Panc1 (cell line): ENCODE results near the gene NEFH.

ENCODE experiments used
- POLR2AphosphoS5 ChIP-seq: IDR thresholded peaks from 2 replicates; pipeline ENCODE4 v1.6.1; 2012; ENCODE audit warnings: mild to moderate bottlenecking, low read depth, low read length, moderate library complexity
- TCF7L2 ChIP-seq: IDR thresholded peaks from 2 replicates; pipeline ENCODE4 v1.6.1; 2011; ENCODE audit warnings: mild to moderate bottlenecking, low read depth, low read length, inconsistent platforms
- TF ChIP-seq, protein P1 (sequence below): fragments of 450-650 bp; IDR thresholded peaks from 2 replicates; pipeline ENCODE4 v1.5.1; 2017; ENCODE audit warnings: mild to moderate bottlenecking

DNA sequence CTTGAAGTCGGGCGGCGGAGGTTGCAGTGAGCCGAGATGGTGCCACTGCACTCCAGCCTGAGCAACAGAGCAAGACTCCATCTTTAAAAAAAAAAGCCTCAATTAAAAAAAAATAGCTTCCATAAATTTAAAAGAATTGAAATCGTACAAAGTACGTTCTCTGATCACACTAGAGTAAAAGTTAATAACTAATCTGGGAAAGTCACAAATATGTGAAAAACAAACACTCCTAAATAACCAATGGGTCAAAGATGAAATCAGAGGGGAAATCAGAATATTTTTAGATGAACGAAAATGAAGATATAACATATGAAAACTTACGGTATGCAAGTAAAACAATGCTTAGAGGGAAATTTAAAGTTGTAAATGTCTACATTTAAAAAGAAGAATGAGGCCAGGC lies 19.8 kb downstream of the NEFH start:
- TF ChIP-seq, protein P1, sequence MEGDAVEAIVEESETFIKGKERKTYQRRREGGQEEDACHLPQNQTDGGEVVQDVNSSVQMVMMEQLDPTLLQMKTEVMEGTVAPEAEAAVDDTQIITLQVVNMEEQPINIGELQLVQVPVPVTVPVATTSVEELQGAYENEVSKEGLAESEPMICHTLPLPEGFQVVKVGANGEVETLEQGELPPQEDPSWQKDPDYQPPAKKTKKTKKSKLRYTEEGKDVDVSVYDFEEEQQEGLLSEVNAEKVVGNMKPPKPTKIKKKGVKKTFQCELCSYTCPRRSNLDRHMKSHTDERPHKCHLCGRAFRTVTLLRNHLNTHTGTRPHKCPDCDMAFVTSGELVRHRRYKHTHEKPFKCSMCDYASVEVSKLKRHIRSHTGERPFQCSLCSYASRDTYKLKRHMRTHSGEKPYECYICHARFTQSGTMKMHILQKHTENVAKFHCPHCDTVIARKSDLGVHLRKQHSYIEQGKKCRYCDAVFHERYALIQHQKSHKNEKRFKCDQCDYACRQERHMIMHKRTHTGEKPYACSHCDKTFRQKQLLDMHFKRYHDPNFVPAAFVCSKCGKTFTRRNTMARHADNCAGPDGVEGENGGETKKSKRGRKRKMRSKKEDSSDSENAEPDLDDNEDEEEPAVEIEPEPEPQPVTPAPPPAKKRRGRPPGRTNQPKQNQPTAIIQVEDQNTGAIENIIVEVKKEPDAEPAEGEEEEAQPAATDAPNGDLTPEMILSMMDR: no peak
- TF ChIP-seq TCF7L2 (no peak), POLR2AphosphoS5 (no peak)
